ENCODE data around the gene ANAPC2. TPM values are rescaled to one million over a fixed set of nuclear protein-coding genes. Genes with fewer than 3 reads are reported as not detected.
A peak's percentile ranks its signal among the peaks of the same experiment; 100 is the strongest.

Gene ANAPC2
- polyA plus RNA-seq (2013, experiment 1 of 2) = 21.6 TPM
- polyA plus RNA-seq (2013, experiment 2 of 2) = 17.9 TPM

- H3K4me1 ChIP-seq (ENCODE audit: insufficient read depth, low read length) = 0 out of 2 replicates have a peak, but pooled peaks cover 3% of the 10 kb centered on the region
- H3K9me3 ChIP-seq (ENCODE audit: insufficient read depth, low read depth, low read length) = no peaks in the 10 kb centered on the region
- peak within 1 kb of the TSS; percentile 96; the same call in 1 of the 2 replicates for H3K27ac ChIP-seq (ENCODE audit: low read depth, low read length)
- WGBS = under 1% methylated on average over 98 of the region's 98 CpGs
- no peaks in the 10 kb centered on the region for H3K27me3 ChIP-seq (ENCODE audit: insufficient read depth, low read length)
- peak within 1 kb of the TSS; percentile 92 for H3K4me3 ChIP-seq (ENCODE audit: low read length)
- peak within 1 kb of the TSS; percentile 81 for H3K9ac ChIP-seq (ENCODE audit: low read depth, low read length)
- H3K36me3 ChIP-seq (ENCODE audit: insufficient read depth, low read length) = peaks cover 29% of the 10 kb centered on the region
Observed at GRCh38 chr9:137188490-137189296, at the start of gene ANAPC2, which contains the start of gene SSNA1. TSS of gene ANAPC2 (minus strand) at chr9:137188560. CDS start at chr9:137188532, 28 bp downstream. TSS of gene SSNA1 (plus strand) at chr9:137188676. CDS start at chr9:137188727, 51 bp downstream.

GRCh38 chr9:137236936-137237421 lies 48.6 kb upstream of the ANAPC2 start:
- H3K4me1 ChIP-seq (ENCODE audit: insufficient read depth, low read length) = peaks cover 6% of the 10 kb centered on the region

GRCh38 chr9:137236238-137236935 lies 48.0 kb upstream of the ANAPC2 start:
- Histone ChIP-seq H3K9me3 (ENCODE audit: insufficient read depth, low read depth, low read length) (no peaks in the 10 kb centered on the region), H3K36me3 (ENCODE audit: insufficient read depth, low read length) (no peaks in the 10 kb centered on the region), H3K9ac (ENCODE audit: low read depth, low read length) (no peak overlapping the region), H3K27ac (ENCODE audit: low read depth, low read length) (no peak overlapping the region), H3K27me3 (ENCODE audit: insufficient read depth, low read length) (no peaks in the 10 kb centered on the region), H3K4me1 (ENCODE audit: insufficient read depth, low read length) (peaks cover 6% of the 10 kb centered on the region), H3K4me3 (ENCODE audit: low read length) (no peak overlapping the region)
- 32% methylated on average over 31 of the region's 31 CpGs for WGBS

More at GRCh38 chr9:137236936-137237421, 48.6 kb upstream of the ANAPC2 start:
- Histone ChIP-seq H3K36me3 (ENCODE audit: insufficient read depth, low read length) (peaks cover 2% of the 10 kb centered on the region), H3K9me3 (ENCODE audit: insufficient read depth, low read depth, low read length) (no peaks in the 10 kb centered on the region), H3K9ac (ENCODE audit: low read depth, low read length) (no peak overlapping the region), H3K27me3 (ENCODE audit: insufficient read depth, low read length) (no peaks in the 10 kb centered on the region), H3K4me3 (ENCODE audit: low read length) (no peak overlapping the region), H3K27ac (ENCODE audit: low read depth, low read length) (no peak overlapping the region)
- WGBS = 63% methylated on average over 11 of the region's 11 CpGs

- H3K9ac ChIP-seq (ENCODE audit: low read depth, low read length) = no peak overlapping the region
- H3K4me3 ChIP-seq (ENCODE audit: low read length) = no peak overlapping the region
- H3K27ac ChIP-seq (ENCODE audit: low read depth, low read length) = no peak overlapping the region
- H3K4me1 ChIP-seq (ENCODE audit: insufficient read depth, low read length) = peaks cover 6% of the 10 kb centered on the region
- no peaks in the 10 kb centered on the region for H3K9me3 ChIP-seq (ENCODE audit: insufficient read depth, low read depth, low read length)
- 84% methylated on average over 35 of the region's 35 CpGs for WGBS
- no peaks in the 10 kb centered on the region for H3K27me3 ChIP-seq (ENCODE audit: insufficient read depth, low read length)
- no peaks in the 10 kb centered on the region for H3K36me3 ChIP-seq (ENCODE audit: insufficient read depth, low read length)
Observed at GRCh38 chr9:137235424-137236237, 47.3 kb upstream of the ANAPC2 start.

- 89% methylated on average over 17 of the region's 18 CpGs for WGBS
- no peaks in the 10 kb centered on the region for H3K9me3 ChIP-seq (ENCODE audit: insufficient read depth, low read depth, low read length)
- H3K27me3 ChIP-seq (ENCODE audit: insufficient read depth, low read length) = no peaks in the 10 kb centered on the region
- no peaks in the 10 kb centered on the region for H3K36me3 ChIP-seq (ENCODE audit: insufficient read depth, low read length)
- no peak overlapping the region for H3K27ac ChIP-seq (ENCODE audit: low read depth, low read length)
- H3K4me1 ChIP-seq (ENCODE audit: insufficient read depth, low read length) = peaks cover 6% of the 10 kb centered on the region
- no peak overlapping the region for H3K9ac ChIP-seq (ENCODE audit: low read depth, low read length)
- H3K4me3 ChIP-seq (ENCODE audit: low read length) = no peak overlapping the region
Observed at GRCh38 chr9:137234758-137235423, 46.5 kb upstream of the ANAPC2 start.

GRCh38 chr9:137234055-137234697 lies 45.8 kb upstream of the ANAPC2 start:
- peaks cover 6% of the 10 kb centered on the region for H3K4me1 ChIP-seq (ENCODE audit: insufficient read depth, low read length)
- no peak overlapping the region for H3K9ac ChIP-seq (ENCODE audit: low read depth, low read length)
- no peaks in the 10 kb centered on the region for H3K9me3 ChIP-seq (ENCODE audit: insufficient read depth, low read depth, low read length)
- H3K27ac ChIP-seq (ENCODE audit: low read depth, low read length) = no peak overlapping the region
- H3K27me3 ChIP-seq (ENCODE audit: insufficient read depth, low read length) = no peaks in the 10 kb centered on the region
- 90% methylated on average over 39 of the region's 40 CpGs for WGBS
- H3K4me3 ChIP-seq (ENCODE audit: low read length) = no peak overlapping the region
- no peaks in the 10 kb centered on the region for H3K36me3 ChIP-seq (ENCODE audit: insufficient read depth, low read length)

GRCh38 chr9:137233143-137233980 lies 45.0 kb upstream of the ANAPC2 start:
- Histone ChIP-seq H3K27ac (ENCODE audit: low read depth, low read length) (no peak overlapping the region), H3K4me1 (ENCODE audit: insufficient read depth, low read length) (peaks cover 6% of the 10 kb centered on the region), H3K36me3 (ENCODE audit: insufficient read depth, low read length) (no peaks in the 10 kb centered on the region), H3K9me3 (ENCODE audit: insufficient read depth, low read depth, low read length) (no peaks in the 10 kb centered on the region), H3K9ac (ENCODE audit: low read depth, low read length) (no peak overlapping the region; the same call in 1 of the 2 replicates), H3K27me3 (ENCODE audit: insufficient read depth, low read length) (no peaks in the 10 kb centered on the region), H3K4me3 (ENCODE audit: low read length) (no peak overlapping the region)
- WGBS = 89% methylated on average over 40 of the region's 40 CpGs

GRCh38 chr9:137232510-137232909 lies 44.1 kb upstream of the ANAPC2 start:
- 92% methylated on average over 24 of the region's 24 CpGs for WGBS
- Histone ChIP-seq H3K4me3 (ENCODE audit: low read length) (no peak overlapping the region), H3K36me3 (ENCODE audit: insufficient read depth, low read length) (no peaks in the 10 kb centered on the region), H3K27ac (ENCODE audit: low read depth, low read length) (no peak overlapping the region), H3K9ac (ENCODE audit: low read depth, low read length) (no peak overlapping the region), H3K27me3 (ENCODE audit: insufficient read depth, low read length) (no peaks in the 10 kb centered on the region), H3K9me3 (ENCODE audit: insufficient read depth, low read depth, low read length) (no peaks in the 10 kb centered on the region), H3K4me1 (ENCODE audit: insufficient read depth, low read length) (peaks cover 6% of the 10 kb centered on the region)

- Histone ChIP-seq H3K9me3 (ENCODE audit: insufficient read depth, low read depth, low read length) (no peaks in the 10 kb centered on the region), H3K4me1 (ENCODE audit: insufficient read depth, low read length) (peaks cover 5% of the 10 kb centered on the region), H3K9ac (ENCODE audit: low read depth, low read length) (no peak overlapping the region), H3K4me3 (ENCODE audit: low read length) (no peak overlapping the region), H3K36me3 (ENCODE audit: insufficient read depth, low read length) (no peaks in the 10 kb centered on the region), H3K27me3 (ENCODE audit: insufficient read depth, low read length) (no peaks in the 10 kb centered on the region), H3K27ac (ENCODE audit: low read depth, low read length) (no peak overlapping the region)
- 91% methylated on average over 10 of the region's 10 CpGs for WGBS
Observed at GRCh38 chr9:137232101-137232500, 43.7 kb upstream of the ANAPC2 start.
